Activated CD4-positive, CD25-positive, alpha-beta regulatory T cell treated with anti-CD3 and anti-CD28 coated beads, Interleukin-2, amount 50 U/mL, for 24 hours (primary cell): ENCODE data around the gene KIF4B.

Source experiments
- ATAC-seq, 2 donors: fragments of 150-1000 bp; cut with Tn5 transposase; one replicate each; pipeline ENCODE4 v1.10.0; 2021; ENCODE audit warnings: mild to moderate bottlenecking in 1 of 2, moderate library complexity in 1 of 2

The KIF4B gene

GRCh38 chr5:155056644-155057269, 43.2 kb downstream of the KIF4B start:
- no peak for ATAC-seq

GRCh38 chr5:155057626-155058025, 44.1 kb downstream of the KIF4B start:
- ATAC-seq = no peak

GRCh38 chr5:155064580-155064979, 51.0 kb downstream of the KIF4B start:
- ATAC-seq = no peak

DNA sequence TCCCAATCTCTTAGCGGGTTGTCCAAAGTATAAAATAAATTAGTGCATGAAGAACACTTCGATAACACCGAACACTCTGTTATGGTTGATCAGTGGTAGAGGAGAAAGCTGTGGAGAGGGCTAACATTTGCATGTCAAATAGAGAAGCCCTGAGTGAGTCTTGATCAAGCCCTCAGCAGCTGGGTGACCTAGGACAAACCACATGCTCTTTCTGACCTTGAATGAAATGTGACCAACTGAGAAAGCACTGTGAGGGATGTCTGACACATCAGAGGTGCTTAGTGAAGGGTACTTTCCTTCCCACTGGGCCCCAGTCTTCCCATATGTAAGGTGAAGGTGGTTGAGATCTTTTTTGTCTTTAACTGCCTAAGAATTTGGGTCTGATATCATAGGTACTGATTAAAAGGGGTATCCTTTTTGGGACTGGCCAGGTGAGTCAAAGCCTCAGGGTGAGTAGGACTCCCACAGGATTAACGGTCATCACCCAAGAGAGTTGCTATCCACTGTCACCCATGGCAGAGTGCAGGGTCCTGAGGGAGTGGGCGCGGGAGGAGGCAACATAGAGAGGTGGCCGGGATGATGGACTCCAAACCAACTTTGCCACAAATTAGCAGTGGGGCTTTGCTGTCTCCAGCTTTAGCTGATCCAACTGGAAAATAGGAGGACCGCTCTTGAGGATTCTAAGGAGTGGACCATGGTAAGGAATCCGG, 53.5 kb downstream of the KIF4B start:
- no peak for ATAC-seq
